ENCODE measurements around the gene ALOX5AP.

ALOX5AP gene

GRCh38 chr13:30714629-30715371 lies 20.5 kb upstream of the ALOX5AP start:
- no peak for DNase-seq (ENCODE audit: low read depth in 2 of 2)

GRCh38 chr13:30715372-30715756 lies 20.0 kb upstream of the ALOX5AP start:
- DNase-seq (ENCODE audit: low read depth in 2 of 2) = no peak

- DNase-seq (ENCODE audit: low read depth in 2 of 2) = no peak
These were observed 19.5 kb upstream of the ALOX5AP start for GRCh38 chr13:30715837-30716236.

- DNase-seq (ENCODE audit: low read depth in 2 of 2) = no peak
These were observed 16.4 kb upstream of the ALOX5AP start for GRCh38 chr13:30718661-30719524.

GRCh38 chr13:30719525-30719914 lies 15.8 kb upstream of the ALOX5AP start:
- no peak for DNase-seq (ENCODE audit: low read depth in 2 of 2)

- no peak for DNase-seq (ENCODE audit: low read depth in 2 of 2)
These were observed 15.0 kb upstream of the ALOX5AP start for GRCh38 chr13:30720172-30720869.

- DNase-seq (ENCODE audit: low read depth in 2 of 2) = no peak
These were observed 13.4 kb upstream of the ALOX5AP start for GRCh38 chr13:30721936-30722335.

GRCh38 chr13:30722361-30722760 lies 13.0 kb upstream of the ALOX5AP start:
- DNase-seq (ENCODE audit: low read depth in 2 of 2) = no peak

GRCh38 chr13:30724778-30725177 lies 10.6 kb upstream of the ALOX5AP start:
- DNase-seq (ENCODE audit: low read depth in 2 of 2) = no peak

GRCh38 chr13:30725326-30726085 lies 9.8 kb upstream of the ALOX5AP start:
- no peak for DNase-seq (ENCODE audit: low read depth in 2 of 2)

- no peak for DNase-seq (ENCODE audit: low read depth in 2 of 2)
These were observed 9.2 kb upstream of the ALOX5AP start for GRCh38 chr13:30726192-30726591.

GRCh38 chr13:30727491-30728355 lies 7.6 kb upstream of the ALOX5AP start:
- DNase-seq (ENCODE audit: low read depth in 2 of 2) = no peak

- no peak for DNase-seq (ENCODE audit: low read depth in 2 of 2)
These were observed 5.5 kb upstream of the ALOX5AP start for GRCh38 chr13:30729801-30730200.

GRCh38 chr13:30730526-30730925 lies 4.8 kb upstream of the ALOX5AP start:
- DNase-seq (ENCODE audit: low read depth in 2 of 2) = no peak

GRCh38 chr13:30731361-30732045 lies 3.8 kb upstream of the ALOX5AP start:
- DNase-seq (ENCODE audit: low read depth in 2 of 2) = no peak

- DNase-seq (ENCODE audit: low read depth in 2 of 2) = no peak
These were observed 3.3 kb upstream of the ALOX5AP start for GRCh38 chr13:30732046-30732390.

GRCh38 chr13:30734439-30734838 lies 904 bp upstream of the ALOX5AP start:
- no peak for DNase-seq (ENCODE audit: low read depth in 2 of 2)

GRCh38 chr13:30735872-30736175 lies 481 bp downstream of the ALOX5AP start:
- no peak for DNase-seq (ENCODE audit: low read depth in 2 of 2)

GRCh38 chr13:30736461-30737320 lies 1.3 kb downstream of the ALOX5AP start:
- DNase-seq (ENCODE audit: low read depth in 2 of 2) = no peak

All from stimulated activated CD4-positive, alpha-beta T cell treated with anti-CD3 and anti-CD28 coated beads, Interleukin-4, amount 100 ng/mL, for 48 hours (primary cell).